Spleen (tissue), 7 donors: ENCODE data around the gene IL25.

ENCODE experiments used
- CTCF ChIP-seq, 11 experiments: fragments of 200-600 bp in 7 of 11; fragments of 450-650 bp in 4 of 11; sonication (generic) in 4 of 11; IDR thresholded peaks in 8 of 11; conservative IDR thresholded peaks in 3 of 11; 1 replicate in 7 of 11; 2 replicates in 4 of 11; pipeline versions ENCODE4 v1.4.0 to v1.8.0; 2016 to 2021; ENCODE audit warnings: antibody characterized with exemption in 11 of 11, inconsistent platforms in 4 of 11, mild to moderate bottlenecking in 1 of 11
- POLR2A ChIP-seq, 3 donors: fragments of 450-650 bp; IDR thresholded peaks; one replicate each; pipeline ENCODE4 v1.5.1; 2017; ENCODE audit warnings: antibody characterized with exemption in 3 of 3, mild to moderate bottlenecking in 1 of 3
- POLR2AphosphoS5 ChIP-seq, 3 donors: sonication (generic); formaldehyde crosslinking; IDR thresholded peaks; one replicate each; pipeline ENCODE4 v1.5.1; 2017; ENCODE audit warnings: antibody characterized with exemption in 3 of 3
- donor health status: DM: no; HTN: no; CAD: no; lungs with moderate emphysema.
- donor health status: DM: no; HTN: no; CAD: no.
- donor health status: DM: no; HTN: no; CAD: no.

GRCh38 chr14:23389396-23389795 lies 16.8 kb downstream of the IL25 start:
- TF ChIP-seq POLR2A (IDR thresholded peaks at IDR 0.05) (no peak), CTCF (IDR thresholded peaks at IDR 0.05 in 8 of 11, conservative IDR thresholded peaks at IDR 0.05 in 3 of 11) (no peak), POLR2AphosphoS5 (IDR thresholded peaks at IDR 0.05) (no peak)
